ENCODE results near the gene NDE1.

- TF ChIP-seq POLR2AphosphoS5 (IDR thresholded peaks at IDR 0.05) (no peak), CTCF (IDR thresholded peaks at IDR 0.05) (no peak), POLR2A (IDR thresholded peaks at IDR 0.05) (no peak)
Measured at GRCh38 chr16:15770107-15770506, 120.1 kb downstream of the NDE1 start.
